Activated T-cell treated with anti-CD3 and anti-CD28 coated beads for 24 hours (primary cell): ENCODE data around the gene UNC93B1.
"Not testable (repeated sequence)": the region's sequence is repeated elsewhere in the genome, so short reads cannot be mapped to it uniquely, and the experiment has no call there.

Experiments used
- DNase-seq: peaks from one replicate; pipeline ENCODE4 v3.0.0-alpha.2; 2020; ENCODE audit warnings: low read depth

UNC93B1 gene

GRCh38 chr11:67991347-67992121 lies 12.4 kb downstream of the UNC93B1 start:
- not testable (repeated sequence) for DNase-seq

GRCh38 chr11:67990546-67991346 lies 13.2 kb downstream of the UNC93B1 start:
- not testable (repeated sequence) for DNase-seq

GRCh38 chr11:67985302-67985701 lies 18.6 kb downstream of the UNC93B1 start:
- not testable (repeated sequence) for DNase-seq

- DNase-seq, result no peak
These were observed 19.9 kb downstream of the UNC93B1 start for GRCh38 chr11:67983951-67984350.

GRCh38 chr11:67982255-67982857 lies 21.5 kb downstream of the UNC93B1 start:
- DNase-seq, result not testable (repeated sequence)

- DNase-seq, result not testable (repeated sequence)
These were observed 22.7 kb downstream of the UNC93B1 start for GRCh38 chr11:67981226-67981625.

- DNase-seq, result not testable (repeated sequence)
These were observed 25.0 kb downstream of the UNC93B1 start for GRCh38 chr11:67978766-67979418.

GRCh38 chr11:67974746-67975145 lies 29.2 kb downstream of the UNC93B1 start:
- not testable (repeated sequence) for DNase-seq

- DNase-seq, result not testable (repeated sequence)
These were observed 38.0 kb downstream of the UNC93B1 start for GRCh38 chr11:67965830-67966348.

GRCh38 chr11:67964746-67965145 lies 39.2 kb downstream of the UNC93B1 start:
- DNase-seq, result not testable (repeated sequence)

- not testable (repeated sequence) for DNase-seq
These were observed 40.0 kb downstream of the UNC93B1 start for GRCh38 chr11:67963879-67964278.

- DNase-seq, result not testable (repeated sequence)
These were observed 40.7 kb downstream of the UNC93B1 start for GRCh38 chr11:67963217-67963616.

- not testable (repeated sequence) for DNase-seq
These were observed 47.7 kb downstream of the UNC93B1 start for GRCh38 chr11:67956236-67956635.

GRCh38 chr11:67955461-67956007 lies 48.4 kb downstream of the UNC93B1 start:
- peak; percentile 67 for DNase-seq

- not testable (repeated sequence) for DNase-seq
These were observed 48.9 kb downstream of the UNC93B1 start for GRCh38 chr11:67954971-67955370.

- not testable (repeated sequence) for DNase-seq
These were observed 49.6 kb downstream of the UNC93B1 start for GRCh38 chr11:67954251-67954650.

GRCh38 chr11:67950705-67951104 lies 53.2 kb downstream of the UNC93B1 start:
- DNase-seq, result not testable (repeated sequence)

GRCh38 chr11:67947785-67948184 lies 56.1 kb downstream of the UNC93B1 start:
- not testable (repeated sequence) for DNase-seq

GRCh38 chr11:67946403-67946802 lies 57.5 kb downstream of the UNC93B1 start:
- DNase-seq, result not testable (repeated sequence)

- DNase-seq, result not testable (repeated sequence)
These were observed 60.5 kb downstream of the UNC93B1 start for GRCh38 chr11:67943406-67943805.
